NK-92 (cell line): ENCODE measurements around the gene CDK8.
"Not testable (repeated sequence)": the region's sequence is repeated elsewhere in the genome, so short reads cannot be mapped to it uniquely, and the experiment has no call there.

Experiments
- DNase-seq: peaks from one replicate; lab custom pipeline; 2025; ENCODE audit not compliant: unreplicated experiment; lab: John Stamatoyannopoulos, UW

Gene CDK8

DNA sequence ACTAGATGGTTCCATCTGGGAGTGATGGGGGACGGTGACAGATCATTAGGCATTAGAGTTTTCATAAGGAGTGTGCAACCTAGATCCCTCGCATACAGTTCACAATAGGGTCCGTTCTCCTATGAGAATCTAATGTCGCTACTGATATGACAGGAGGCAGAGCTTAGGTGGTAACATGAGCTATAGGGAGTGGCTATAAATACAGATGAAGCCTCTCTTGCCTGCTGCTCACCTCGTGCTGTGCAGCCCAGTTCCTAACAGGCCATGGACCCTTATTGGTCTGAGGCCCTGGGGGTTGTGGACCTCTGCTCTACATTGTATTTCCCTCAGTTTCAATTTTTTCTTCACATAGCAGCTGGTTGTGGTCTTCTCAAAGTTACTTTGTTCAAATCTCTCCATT lies 56.5 kb downstream of the CDK8 start:
- no peak for DNase-seq

DNA sequence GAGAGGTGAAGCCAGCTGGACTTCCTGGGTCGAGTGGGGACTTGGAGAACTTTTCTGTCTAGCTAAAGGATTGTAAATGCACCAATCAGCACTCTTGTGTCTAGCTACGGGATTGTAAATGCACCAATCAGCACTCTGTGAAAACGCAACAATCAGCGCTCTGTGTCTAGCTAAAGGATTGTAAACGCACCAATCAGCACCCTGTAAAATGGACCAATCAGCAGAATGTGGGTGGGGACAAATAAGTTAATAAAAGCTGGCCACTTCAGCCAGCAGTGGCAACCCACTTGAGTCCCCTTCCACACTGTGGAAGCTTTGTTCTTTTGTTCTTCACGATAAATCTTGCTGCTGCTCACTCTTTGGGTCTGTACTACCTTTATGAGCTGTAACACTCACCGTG lies 58.1 kb downstream of the CDK8 start:
- not testable (repeated sequence) for DNase-seq

DNA sequence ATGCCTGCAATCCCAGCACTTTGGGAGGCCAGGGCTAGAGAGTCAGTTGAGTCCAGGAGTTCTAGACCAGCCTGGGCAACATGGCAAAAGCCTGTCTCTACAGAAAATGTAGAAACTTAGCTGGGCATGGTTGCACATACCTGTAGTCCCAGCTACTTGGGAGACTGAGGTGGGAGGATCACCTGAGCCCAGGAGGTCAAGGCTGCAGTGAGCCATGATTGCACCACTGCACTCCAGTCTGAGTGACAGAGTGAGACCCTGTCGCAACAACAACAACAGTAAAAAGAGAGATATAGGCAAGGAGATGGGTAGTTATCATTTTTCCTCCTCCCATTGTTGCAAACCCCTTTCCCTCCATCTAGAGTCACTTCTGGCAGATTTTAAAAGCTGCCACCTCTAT lies 62.2 kb downstream of the CDK8 start:
- DNase-seq = not testable (repeated sequence)

DNA sequence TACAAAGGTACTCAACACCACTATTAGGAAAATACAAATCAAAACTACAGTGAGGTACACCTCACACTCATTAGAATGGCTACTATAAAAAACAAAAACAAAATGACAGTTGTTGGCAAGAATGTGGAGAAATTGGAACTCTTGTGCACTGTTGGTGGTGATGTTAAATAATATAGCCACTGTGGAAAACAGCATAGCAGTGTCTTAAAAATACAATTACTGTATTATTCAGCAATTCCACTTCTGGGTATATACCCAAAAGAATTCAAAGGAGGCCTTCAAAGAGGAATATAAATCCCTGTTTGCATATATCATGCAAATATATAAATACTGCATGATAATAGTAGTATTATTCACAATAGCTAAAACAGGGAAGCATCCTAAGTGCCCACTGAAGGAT lies 66.8 kb downstream of the CDK8 start:
- no peak for DNase-seq

DNA sequence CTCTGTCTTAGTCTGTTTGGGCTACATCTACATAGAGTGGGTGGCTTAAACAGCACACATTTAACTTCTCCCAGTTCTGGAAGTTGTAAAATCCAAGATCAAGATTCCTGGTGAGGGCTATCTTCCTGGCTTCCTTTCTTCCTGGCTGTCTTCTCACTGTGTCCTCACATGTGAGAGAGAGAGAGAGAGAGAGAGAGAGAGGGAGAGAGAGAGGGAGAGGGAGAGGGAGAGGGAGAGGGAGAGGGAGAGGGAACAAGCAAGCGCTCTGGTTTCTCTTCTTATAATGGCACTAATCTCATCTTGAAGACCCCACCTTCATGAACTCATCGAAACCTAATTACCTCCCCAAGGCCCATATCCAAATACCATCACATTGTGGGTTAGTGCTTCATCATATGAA lies 69.2 kb downstream of the CDK8 start:
- DNase-seq = no peak

DNA sequence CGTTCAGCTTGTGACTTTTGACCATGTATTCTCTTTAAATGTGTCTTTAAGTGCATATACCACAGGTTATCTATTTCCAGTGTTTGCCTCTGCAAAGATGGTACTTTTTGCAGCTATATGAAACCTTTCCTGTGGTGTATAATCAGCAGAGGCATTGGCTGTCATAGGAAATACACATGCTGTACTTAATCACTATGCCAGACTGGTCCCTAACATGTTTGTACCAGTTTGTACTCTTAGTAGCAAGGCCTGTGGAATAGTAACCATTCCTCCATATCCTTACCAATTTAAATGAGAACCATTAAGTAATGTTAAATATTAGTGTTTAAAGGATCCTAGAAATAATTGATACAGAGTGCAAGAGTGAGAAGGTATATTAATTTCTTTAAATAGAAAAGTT lies 69.8 kb downstream of the CDK8 start:
- DNase-seq = no peak

DNA sequence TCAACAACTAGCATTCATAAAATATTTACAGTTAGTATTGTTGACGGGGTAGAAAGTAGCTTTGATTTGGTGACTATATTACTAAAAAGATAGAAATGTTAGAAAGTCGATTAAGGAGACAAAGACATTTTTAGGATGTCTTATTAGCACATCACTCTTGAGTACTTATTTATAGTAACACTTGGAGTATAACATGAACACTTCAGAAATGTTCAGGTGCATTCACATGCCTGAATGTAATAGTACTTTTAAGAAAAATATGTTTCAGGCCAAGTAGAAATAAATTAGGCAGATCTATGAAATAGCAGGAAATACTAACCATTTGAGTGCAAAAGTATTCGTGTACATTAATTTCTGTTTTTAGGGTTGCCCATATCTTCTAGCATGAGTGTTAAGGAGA lies 70.4 kb downstream of the CDK8 start:
- DNase-seq = no peak

DNA sequence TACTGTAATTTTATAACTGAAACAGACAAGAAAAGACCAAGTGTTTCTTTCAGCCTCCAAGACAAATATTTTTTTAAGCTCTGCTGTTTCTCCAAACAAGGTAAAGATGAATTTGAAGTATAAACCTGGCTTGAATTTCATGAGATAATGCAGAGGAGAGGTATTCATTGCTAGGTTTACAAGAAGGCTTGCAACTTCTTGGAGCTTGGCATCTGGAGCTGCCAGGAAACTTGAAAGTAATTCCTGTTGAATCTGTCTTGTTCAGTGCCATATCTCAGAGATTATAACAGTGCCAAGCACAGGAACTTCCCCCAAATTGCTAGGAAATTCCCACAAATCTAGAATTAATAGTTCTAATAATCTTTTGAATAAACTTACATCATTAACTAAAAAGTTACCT lies 70.9 kb downstream of the CDK8 start:
- no peak for DNase-seq

DNA sequence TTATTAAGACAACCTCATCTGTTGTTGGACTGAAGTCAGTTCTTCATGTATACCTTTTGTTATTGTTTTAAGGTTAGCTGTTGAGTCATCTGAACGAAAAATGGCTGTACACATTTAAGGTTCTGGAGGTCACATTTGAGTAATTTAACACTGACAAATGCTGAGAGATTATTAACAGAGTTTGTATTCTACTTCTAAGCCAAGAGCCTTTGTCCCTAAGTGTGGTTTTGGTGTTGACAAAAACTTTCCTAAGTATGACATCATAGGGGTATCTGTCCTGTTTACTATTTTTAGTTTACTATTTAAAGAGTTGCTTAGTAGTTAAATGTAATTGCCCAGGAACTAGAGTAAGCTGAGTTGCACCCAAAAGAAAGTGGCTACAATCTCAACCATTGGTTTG lies 71.9 kb downstream of the CDK8 start:
- no peak for DNase-seq

DNA sequence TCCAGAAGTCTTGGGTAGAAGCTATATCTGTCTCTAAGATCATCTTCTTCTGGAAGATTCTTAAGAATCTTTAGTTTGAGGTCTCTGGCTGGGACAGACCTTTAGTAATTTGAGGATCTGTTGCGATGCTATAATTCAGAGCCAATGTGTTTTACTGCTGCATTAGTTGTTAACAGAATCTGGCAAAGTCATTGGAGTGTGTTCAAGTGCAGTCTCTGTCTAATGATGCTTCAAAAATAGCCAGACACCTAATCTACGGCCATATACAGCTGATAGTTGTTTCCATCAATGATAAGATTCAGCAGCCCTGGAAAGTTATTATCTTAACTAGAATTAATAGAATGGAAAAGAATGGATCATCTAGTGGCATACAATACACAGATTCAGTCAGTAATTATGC lies 72.6 kb downstream of the CDK8 start:
- DNase-seq = no peak

DNA sequence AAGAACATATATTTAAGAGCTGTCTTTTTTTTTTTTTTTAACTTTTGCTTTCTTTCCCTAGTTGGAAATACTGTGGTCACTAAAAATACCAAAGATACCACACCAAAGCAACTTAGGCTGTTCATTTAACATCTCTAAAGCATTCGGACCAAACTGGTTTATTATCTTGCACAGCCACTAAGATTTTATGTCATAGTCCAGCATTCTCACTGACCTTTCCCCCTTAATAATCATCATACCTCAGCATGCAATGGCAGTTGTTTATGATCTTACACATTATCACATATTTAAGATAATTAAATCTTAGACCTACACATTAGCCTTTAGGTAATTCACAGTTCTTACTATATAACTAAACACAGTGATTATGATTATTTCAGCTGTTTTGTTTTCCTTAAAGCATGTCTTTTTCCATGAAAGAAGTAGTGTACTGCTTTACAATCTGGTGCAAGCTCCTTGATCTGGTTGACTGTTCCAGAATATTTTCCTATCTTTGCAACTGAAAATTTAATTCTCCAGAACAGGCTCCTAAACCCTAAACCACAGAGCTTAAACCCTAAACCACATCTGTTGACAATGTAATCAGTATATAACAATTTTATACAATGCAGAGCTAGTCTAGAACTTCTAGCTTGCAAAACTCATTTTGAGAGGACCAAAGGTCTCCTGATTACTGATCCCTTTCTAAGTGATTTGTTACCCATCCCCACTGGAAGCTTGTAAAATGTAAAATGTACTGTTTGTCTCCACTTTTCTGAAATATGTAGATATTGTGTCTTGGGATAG lies 74.2 kb downstream of the CDK8 start:
- no peak for DNase-seq

DNA sequence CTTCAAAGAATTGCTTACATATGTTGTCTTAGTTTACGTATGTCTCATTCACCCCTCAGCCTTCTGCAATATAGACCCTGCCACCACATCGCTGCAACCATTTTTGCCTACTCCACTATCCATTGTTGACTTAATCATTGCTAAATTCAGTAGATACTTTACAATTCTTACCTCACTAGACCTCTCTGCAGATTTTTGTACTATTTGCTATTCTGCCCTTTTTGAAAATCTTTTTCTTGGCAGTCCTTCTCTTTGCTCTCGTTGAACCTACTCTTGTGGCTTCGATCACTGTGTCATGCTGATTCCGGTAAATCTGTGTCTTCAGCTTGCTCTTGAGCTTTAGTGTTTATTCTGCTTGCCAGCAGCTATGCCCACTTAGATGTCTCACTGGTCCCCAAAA lies 81.2 kb downstream of the CDK8 start:
- no peak for DNase-seq

DNA sequence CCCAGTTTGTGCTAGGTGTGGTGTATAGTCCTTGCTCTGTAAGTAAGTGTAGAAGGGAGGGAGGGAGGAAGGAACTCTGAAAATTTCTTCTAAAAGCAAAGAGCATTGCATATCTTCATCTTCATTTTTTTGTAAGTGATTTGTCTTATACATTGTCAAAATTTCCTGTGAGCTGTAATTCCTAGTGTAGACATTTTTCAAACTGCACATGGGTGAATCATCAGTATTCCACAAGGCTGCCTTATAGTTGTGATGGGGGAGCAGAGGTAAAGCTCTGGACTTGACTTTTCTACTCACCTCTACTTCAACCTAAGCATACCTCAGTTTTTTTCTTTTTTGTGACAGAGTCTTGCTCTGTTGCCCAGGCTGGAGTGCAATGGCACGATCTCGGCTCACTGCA lies 86.9 kb downstream of the CDK8 start:
- DNase-seq = no peak

DNA sequence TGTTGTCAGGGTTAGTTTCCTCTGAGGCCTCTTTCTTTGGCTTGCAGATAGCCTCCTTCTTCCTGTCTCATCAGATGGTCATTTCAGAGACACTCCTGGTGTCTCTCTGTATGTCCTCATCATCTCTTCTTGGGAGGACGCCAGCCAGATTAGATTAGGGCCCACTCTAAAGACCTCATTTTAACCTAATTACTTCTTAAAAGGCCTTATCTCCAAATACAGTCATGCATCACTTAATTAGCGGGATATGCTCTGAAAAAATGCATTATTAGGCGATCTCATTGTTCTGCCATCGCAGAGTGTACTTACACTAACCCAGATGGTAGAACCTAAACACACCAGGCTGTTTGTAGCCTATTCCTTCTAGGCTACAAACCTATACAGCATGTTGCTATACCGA lies 89.0 kb downstream of the CDK8 start:
- no peak for DNase-seq

DNA sequence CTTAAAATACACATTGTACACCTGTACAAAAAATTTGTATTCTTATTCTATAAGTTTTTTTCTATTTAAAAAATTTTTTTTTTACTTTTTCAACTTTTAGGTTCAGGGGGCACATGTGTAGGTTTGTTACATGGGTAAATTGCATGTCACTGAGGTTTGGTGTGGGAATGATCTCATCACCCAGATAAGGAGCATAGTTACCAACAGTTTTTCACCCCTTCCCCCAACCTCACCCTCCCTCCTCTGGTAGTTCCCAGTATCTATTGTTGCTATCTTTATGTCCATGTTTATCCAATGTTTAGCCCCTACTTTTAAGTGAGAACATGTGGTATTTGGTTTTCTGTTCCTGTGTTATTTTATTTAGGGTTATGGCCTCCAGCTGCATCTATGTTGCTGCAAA lies 89.9 kb downstream of the CDK8 start:
- no peak for DNase-seq

DNA sequence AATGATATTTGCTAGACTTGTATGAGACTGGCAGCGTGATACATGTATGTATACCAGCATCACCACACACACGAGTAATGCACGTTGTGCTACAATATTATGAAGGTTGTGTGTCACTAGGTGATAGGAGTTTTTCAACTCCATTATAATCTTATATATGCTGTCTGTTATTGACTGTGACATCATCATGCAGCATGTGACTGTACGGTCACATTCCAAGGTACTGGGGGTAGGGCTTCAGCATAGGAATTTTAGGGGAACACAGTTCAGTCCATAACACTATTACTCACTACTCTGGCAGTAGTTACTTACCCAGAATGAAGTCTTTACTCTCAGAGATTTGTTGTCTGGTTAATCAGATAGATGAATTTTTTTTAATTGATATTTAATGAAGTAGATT lies 91.1 kb downstream of the CDK8 start:
- DNase-seq = no peak

DNA sequence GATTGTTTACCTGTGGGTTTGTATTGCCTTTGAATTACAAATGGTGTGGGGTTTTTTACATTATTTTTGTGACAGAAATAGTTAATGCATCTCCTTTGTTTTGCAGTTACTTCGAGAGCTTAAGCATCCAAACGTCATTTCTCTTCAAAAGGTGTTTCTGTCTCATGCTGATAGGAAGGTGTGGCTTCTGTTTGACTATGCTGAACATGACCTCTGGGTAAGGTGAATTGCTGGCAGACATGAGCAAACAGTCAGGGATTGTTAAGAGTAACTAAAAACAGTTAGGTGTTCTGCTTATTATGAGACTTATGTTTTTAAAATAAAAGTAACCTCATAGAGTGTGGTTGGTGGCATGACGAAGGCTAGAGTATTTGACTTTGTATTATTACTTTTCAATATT lies 95.0 kb downstream of the CDK8 start:
- no peak for DNase-seq

DNA sequence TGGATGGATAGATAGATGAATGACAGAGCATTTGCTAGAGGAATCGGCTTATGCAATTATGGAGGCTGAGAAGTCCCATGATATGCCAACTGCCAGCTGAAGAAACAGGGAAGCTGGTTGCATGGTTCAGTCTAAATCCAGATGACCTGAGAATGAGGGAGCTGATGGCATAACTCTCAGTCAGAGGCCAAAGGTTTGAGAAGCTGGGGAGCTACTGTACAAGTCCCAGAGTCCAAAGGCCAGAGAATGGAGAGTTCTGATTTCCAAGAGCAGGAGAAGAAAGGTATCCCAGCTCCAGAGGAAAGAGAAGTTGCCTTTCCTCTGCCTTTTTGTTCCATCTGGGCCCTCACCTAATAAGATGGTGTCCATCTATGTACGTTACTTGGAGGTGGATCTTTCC lies 108.3 kb downstream of the CDK8 start:
- DNase-seq = no peak

DNA sequence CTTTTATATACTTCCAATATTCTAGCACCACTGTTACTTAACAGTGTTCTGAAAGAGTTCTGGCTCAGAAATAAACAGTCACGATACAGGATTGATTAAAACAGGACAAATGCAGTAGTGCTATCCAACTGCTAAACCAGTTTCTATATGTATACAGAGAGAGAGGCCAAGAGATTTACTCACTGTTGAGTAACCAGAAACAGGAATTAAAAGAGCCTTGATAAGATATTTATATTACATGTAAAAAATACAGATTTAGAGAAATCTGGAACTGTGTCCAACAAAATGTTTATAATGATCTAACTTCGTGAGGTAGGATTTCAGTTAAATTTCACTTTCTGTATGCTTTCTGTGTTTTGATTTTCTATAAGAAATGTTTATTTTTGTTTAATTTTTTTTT lies 116.6 kb downstream of the CDK8 start:
- no peak for DNase-seq

DNA sequence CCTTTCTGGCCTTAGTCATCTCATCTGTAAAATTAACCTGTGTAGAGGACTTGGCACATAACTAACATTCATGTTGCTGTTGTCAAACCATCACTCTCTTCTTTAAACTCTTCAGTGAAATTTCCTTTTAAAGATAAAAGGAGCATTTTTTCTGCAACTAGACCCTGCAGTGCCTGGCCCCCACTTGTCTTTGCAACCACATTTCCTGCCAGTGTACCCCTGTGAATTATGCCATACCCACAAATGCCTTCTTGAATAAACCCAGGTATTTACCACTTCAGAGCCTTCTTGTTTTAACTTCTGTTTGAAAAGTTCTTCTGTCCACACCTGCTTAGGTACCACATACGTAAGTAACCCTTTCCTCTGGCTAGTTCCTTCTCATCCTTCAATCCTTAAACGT lies 118.8 kb downstream of the CDK8 start:
- no peak for DNase-seq

DNA sequence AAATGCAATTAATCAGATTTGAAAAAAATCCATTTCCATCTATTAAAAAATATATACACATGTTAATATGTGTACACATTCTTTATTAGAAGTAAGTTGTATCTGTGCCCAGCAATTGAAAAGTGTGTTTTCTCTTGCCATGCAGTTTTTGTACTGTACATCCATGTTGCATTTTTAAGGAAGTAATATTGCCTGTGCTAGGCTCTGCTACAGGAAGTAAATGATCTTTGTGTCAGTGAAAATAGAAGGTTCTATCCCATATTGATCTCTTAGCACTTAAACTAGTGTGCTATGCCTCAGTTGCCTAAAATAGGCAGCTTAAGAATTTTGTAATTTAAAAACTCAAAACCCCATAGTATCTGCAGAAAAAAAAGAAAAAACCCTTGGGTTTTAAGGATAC lies 122.5 kb downstream of the CDK8 start:
- DNase-seq = no peak

DNA sequence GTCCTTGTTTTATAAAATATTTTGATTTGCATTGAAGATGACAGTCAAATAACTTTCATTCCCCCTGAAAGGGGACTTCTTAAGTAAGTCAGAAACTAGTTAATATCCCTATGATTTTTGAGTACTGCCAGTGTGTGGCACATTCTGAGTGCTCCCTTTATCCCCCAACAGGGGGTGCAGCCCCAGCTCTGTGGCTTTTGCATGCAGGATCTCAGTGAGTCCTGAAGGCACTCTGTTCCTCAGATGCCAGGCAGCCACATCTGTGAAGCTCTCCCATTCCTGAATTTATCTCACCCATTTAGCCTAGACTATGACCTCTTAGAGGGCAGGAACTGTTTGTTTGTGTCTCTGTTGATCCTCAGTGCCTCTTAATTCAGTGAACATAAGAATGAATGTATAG lies 123.1 kb downstream of the CDK8 start:
- DNase-seq = no peak

DNA sequence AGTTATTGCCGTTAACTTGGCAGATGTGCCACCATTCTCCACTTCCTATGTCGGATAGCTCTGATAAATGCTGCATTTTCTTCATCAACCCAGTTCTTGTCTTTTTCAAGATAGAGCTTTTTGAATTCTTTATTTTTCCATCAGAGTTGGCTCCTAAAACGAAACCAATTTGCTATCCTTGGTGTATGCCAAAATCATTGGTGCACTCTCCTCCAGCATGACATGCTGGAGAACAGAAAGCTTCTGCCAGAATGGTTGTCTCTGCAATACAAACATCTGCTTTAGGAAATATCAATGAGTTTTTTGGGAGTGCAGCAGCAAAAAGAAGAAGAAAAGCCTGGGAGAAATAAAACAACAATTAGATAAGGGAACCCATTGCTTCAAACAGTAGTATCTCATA lies 124.2 kb downstream of the CDK8 start:
- no peak for DNase-seq

DNA sequence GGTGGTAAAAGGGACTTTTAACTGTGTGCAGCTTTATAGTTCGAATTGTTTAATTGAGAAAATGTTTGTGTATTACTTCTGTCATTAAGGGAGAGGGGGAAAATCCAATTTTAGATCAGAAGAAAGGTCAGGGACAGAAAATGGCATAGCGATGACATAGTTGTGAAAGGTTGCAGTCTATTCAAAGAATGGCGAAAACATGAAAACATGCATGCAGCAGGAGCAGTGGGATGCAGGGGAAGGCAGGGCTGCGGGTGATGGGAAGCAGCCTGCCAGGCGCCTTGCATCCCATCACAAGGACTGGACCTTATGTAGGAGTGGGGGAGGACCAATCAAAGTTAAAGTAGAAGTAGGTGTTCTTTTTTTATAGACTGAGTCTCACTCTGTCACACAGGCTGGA lies 125.9 kb downstream of the CDK8 start:
- DNase-seq = no peak
